ENCODE measurements around the gene RSRC2.

The RSRC2 gene

GRCh38 chr12:122528992-122529391 lies 2.3 kb upstream of the RSRC2 start:
- no peak for TF ChIP-seq CTCF (conservative IDR thresholded peaks at IDR 0.05; ENCODE audit: low read depth, low read length)
- DNase-seq (ENCODE audit: low read depth): no peak
- H3K4me3 ChIP-seq (ENCODE audit: low read length): no peak overlapping the region

- TF ChIP-seq CTCF (conservative IDR thresholded peaks at IDR 0.05; ENCODE audit: low read depth, low read length): no peak
- H3K4me3 ChIP-seq (ENCODE audit: low read length): no peak overlapping the region
- no peak for DNase-seq (ENCODE audit: low read depth)
Measured at GRCh38 chr12:122528582-122528981, 1.8 kb upstream of the RSRC2 start.

- TF ChIP-seq CTCF (conservative IDR thresholded peaks at IDR 0.05; ENCODE audit: low read depth, low read length): no peak
- DNase-seq (ENCODE audit: low read depth): no peak
- peak overlapping the region; percentile 90 for H3K4me3 ChIP-seq (ENCODE audit: low read length)
Measured at GRCh38 chr12:122527478-122527944, 775 bp upstream of the RSRC2 start.

DNA sequence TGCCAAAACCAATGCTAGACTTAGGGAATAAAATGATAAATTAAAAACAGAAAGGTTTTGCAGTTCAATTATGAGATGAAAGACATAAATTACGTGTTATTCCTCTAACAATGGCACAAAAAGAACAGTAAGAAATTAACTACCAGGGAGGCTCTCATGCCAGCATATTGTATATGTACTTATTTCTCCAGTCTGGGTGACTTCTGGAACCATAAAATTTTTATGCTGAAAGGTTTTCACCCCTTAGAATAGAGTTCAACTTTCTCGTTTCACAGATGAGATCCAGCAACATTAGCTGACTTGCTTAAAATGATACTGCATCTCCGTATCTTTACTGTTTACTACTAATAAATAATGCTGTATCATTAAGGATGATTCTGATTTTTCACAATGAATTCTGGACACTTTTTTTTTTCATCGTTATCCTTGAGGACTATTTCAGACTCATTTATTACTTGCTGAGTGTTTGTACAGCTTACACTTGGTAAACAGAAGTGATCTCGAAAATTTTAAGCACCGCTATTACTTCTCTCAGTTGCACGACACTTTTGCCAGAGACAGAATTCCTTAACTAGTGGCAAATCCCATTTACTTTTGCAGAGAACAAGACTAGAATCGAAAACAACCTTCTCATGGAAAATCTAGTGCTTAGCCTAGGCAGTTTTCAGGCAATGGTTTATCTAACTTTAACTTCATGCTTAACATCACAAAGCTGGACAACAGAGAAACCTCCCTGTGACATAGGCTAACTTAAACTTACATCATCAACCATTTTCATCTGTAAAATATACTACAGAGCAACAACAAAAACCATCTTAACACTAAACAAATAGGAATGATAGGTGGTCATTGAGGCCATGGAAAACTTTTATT lies 2.7 kb downstream of the RSRC2 start:
- H3K4me3 ChIP-seq (ENCODE audit: low read length): peak overlapping the region; percentile 84
- TF ChIP-seq CTCF (conservative IDR thresholded peaks at IDR 0.05; ENCODE audit: low read depth, low read length): no peak
- no peak for DNase-seq (ENCODE audit: low read depth)

DNA sequence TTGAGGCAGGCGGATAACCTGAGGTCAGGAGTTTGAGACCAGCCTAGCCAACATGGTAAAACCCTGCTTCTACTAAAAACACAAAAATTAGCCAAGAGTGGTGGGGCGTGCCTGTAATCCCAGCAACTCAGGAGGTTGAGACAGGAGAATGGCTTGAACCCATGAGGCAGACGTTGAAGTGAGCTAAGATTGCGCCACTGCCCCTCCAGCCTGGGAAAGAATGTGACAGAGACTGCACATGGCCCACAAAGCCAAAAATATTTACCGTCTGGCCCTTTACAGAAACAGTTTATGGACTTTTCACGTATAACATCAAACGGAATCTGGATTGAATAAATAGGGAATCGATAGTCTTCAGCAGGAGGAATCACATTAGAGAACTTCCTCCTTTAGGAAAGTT lies 3.5 kb downstream of the RSRC2 start:
- DNase-seq (ENCODE audit: low read depth): no peak
- peak overlapping the region; percentile 9 for H3K4me3 ChIP-seq (ENCODE audit: low read length)
- no peak for TF ChIP-seq CTCF (conservative IDR thresholded peaks at IDR 0.05; ENCODE audit: low read depth, low read length)

DNA sequence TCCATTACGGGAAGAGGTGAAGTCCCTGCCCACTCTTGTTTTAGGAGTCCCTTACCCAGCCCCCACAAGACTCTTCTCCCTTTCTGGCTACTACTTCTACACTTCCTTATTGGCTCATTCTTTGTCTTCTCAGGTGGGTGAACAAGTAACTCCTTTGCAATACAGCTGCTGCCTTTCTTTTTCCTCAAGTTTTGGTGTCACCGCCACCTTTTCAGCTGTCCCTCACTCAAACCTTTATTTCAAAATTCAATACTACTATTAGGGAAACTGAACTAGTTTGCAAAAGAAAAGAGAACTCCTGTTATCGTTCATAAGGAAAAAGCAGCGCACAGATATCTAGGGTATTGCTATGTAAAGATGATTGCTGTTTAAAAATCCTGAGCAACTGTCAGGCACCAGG lies 6.1 kb downstream of the RSRC2 start:
- TF ChIP-seq CTCF (conservative IDR thresholded peaks at IDR 0.05; ENCODE audit: low read depth, low read length): no peak

DNA sequence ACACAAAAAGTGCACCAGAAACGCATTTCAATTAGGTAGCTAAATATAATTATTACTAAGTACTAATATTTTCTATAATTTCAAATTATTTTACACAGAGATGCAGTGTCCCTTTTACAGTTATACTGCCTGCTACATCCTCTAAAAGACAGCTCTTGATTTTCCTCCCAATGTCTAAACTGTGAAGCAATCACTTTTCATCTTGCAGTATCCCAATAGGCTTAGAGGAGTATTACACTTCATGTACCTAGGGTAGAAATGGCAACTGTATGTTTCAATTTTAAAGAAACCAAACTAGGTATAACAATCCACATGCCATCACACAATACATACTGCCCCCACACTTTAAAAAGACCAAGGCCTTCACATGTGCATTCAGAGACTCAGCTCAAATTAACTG lies 7.3 kb downstream of the RSRC2 start:
- TF ChIP-seq CTCF (conservative IDR thresholded peaks at IDR 0.05; ENCODE audit: low read depth, low read length): no peak
- no peak overlapping the region for H3K4me3 ChIP-seq (ENCODE audit: low read length)
- no peak for DNase-seq (ENCODE audit: low read depth)

More for the DNA sequence above, 6.1 kb downstream of the RSRC2 start:
- no peak overlapping the region for H3K4me3 ChIP-seq (ENCODE audit: low read length)
- no peak for DNase-seq (ENCODE audit: low read depth)
